K562 (cell line): ENCODE results near the gene HMOX2. TPM values are rescaled to one million over a fixed set of nuclear protein-coding genes. Genes with fewer than 3 reads are reported as not detected.

Experiments
- ATAC-seq: fragments of 200-7000 bp; cut with Tn5 transposase; 3 replicates; pipeline ENCODE4 v1.9.1; 2020; ENCODE audit warnings: moderate library complexity
- BruUV-seq: library from RNA; stranded (reverse); fragments of 400-500 nt; replicated peaks from 2 replicates; lab custom pipeline; 2021; lab: Mats Ljungman, UMichigan
- CTCF ChIA-PET: fragments of 300-600 bp; formaldehyde crosslinking; extraction: SDS; loops from one replicate; lab custom pipeline; 2021; ENCODE audit warnings: low intra/inter-chr PET ratio; lab: Yijun Ruan, JAX
- POLR2A ChIA-PET: fragments of 300-600, 350-650 bp; sonication (Branson Sonifier 250); formaldehyde crosslinking; extraction: SDS; loops from one replicate; lab custom pipeline; 2021; ENCODE audit warnings: antibody characterized with exemption, inconsistent platforms; lab: Yijun Ruan, JAX
- DNase-seq, 4 experiments: peaks; one replicate each; pipeline versions ENCODE4 v3.0.0 to v3.0.0-alpha.2; 2011 to 2018; ENCODE audit warnings: low spot score in 3 of 4, mixed read lengths in 3 of 4; ENCODE audit errors: extremely low read depth in 1 of 4
- FAIRE-seq: peaks from 2 replicates; lab custom pipeline; 2011; peaks lifted over from hg19 to GRCh38; lab: Jason Lieb, UNC
- H2AFZ ChIP-seq: 2 replicates; pipeline ENCODE4 v1.6.0; 2011; ENCODE audit warnings: low read depth, low read length, control low read depth, inconsistent platforms
- H3K27ac ChIP-seq: fragments of 200-600 bp; 3 replicates; pipeline ENCODE4 v1.8.0; 2011; ENCODE audit warnings: low read depth, mild to moderate bottlenecking, control low read depth, inconsistent platforms, low read length, moderate library complexity, mixed read lengths; ENCODE audit errors: extremely low read depth
- H3K27me3 ChIP-seq, 2 experiments: fragments of 300-600 bp in 1 of 2; 2 replicates in 1 of 2; 3 replicates in 1 of 2; pipeline versions ENCODE4 v1.6.0 to v1.8.0; 2011; ENCODE audit warnings: inconsistent platforms in 2 of 2, low read length in 2 of 2, mild to moderate bottlenecking in 1 of 2, mixed read lengths in 1 of 2, moderate library complexity in 1 of 2; ENCODE audit not compliant: control insufficient read depth in 2 of 2, insufficient read depth in 2 of 2
- H3K36me3 ChIP-seq: fragments of 300-600 bp; 3 replicates; pipeline ENCODE4 v1.8.0; 2011; ENCODE audit warnings: mild to moderate bottlenecking, low read length, inconsistent platforms; ENCODE audit not compliant: control insufficient read depth, insufficient read depth
- H3K4me1 ChIP-seq, 2 experiments: fragments of 200-600 bp in 1 of 2; replicated peaks in 1 of 2; 2 replicates in 1 of 2; 3 replicates in 1 of 2; pipeline versions ENCODE4 v1.5.1 to v1.8.0; 2011; ENCODE audit warnings: inconsistent platforms in 2 of 2, low read length in 2 of 2, mild to moderate bottlenecking in 1 of 2, mixed read lengths in 1 of 2, moderate library complexity in 1 of 2; ENCODE audit not compliant: control insufficient read depth in 2 of 2, insufficient read depth in 2 of 2
- H3K4me2 ChIP-seq: 2 replicates; pipeline ENCODE4 v1.6.1; 2011; ENCODE audit warnings: low read length, control low read depth, inconsistent platforms, mixed read lengths; ENCODE audit not compliant: insufficient read depth
- H3K4me3 ChIP-seq: fragments of 200-600 bp; sonication (generic), shearing (Covaris generic); 2 replicates; pipeline ENCODE4 v1.5.1; 2016; ENCODE audit warnings: control low read depth, inconsistent platforms
- H3K79me2 ChIP-seq: fragments of 200-600 bp; 3 replicates; pipeline ENCODE4 v1.8.0; 2011; ENCODE audit warnings: low read length, inconsistent platforms; ENCODE audit not compliant: control insufficient read depth, insufficient read depth
- H3K9ac ChIP-seq, 2 experiments: 2 replicates each; pipeline versions ENCODE4 v1.6.0 to v1.6.1; 2011; ENCODE audit warnings: low read depth in 2 of 2, low read length in 2 of 2, control low read depth in 1 of 2, inconsistent platforms in 1 of 2, mild to moderate bottlenecking in 1 of 2, mixed read lengths in 1 of 2; ENCODE audit not compliant: insufficient read depth in 1 of 2
- H3K9me1 ChIP-seq: one replicate; pipeline ENCODE4 v1.6.0; 2011; ENCODE audit warnings: inconsistent platforms, mild to moderate bottlenecking, low read length, moderate library complexity; ENCODE audit not compliant: control insufficient read depth, insufficient read depth
- H3K9me3 ChIP-seq: replicated peaks from 2 replicates; pipeline ENCODE4 v1.5.1; 2011; ENCODE audit warnings: low read depth, low read length, inconsistent platforms; ENCODE audit not compliant: control insufficient read depth, insufficient read depth
- H4K20me1 ChIP-seq: replicated peaks from 2 replicates; pipeline ENCODE4 v1.6.1; 2011; ENCODE audit warnings: low read length, inconsistent platforms, mixed read lengths; ENCODE audit not compliant: control insufficient read depth, insufficient read depth
- NCOA4 ChIP-seq: fragments of 450-650 bp; IDR thresholded peaks from 2 replicates; pipeline ENCODE4 v1.6.1; 2018; ENCODE audit warnings: mild to moderate bottlenecking; ENCODE audit not compliant: partially characterized antibody
- NELFE ChIP-seq: IDR thresholded peaks from 2 replicates; pipeline ENCODE4 v1.6.1; 2011; ENCODE audit warnings: mild to moderate bottlenecking; ENCODE audit not compliant: insufficient read depth, insufficient read length
- NFIC ChIP-seq: fragments of 450-650 bp; IDR thresholded peaks from 2 replicates; pipeline ENCODE4 v1.6.1; 2017; ENCODE audit warnings: mild to moderate bottlenecking, inconsistent platforms
- RFX1 ChIP-seq: fragments of 450-650 bp; IDR thresholded peaks from 2 replicates; pipeline ENCODE4 v1.6.1; 2016; ENCODE audit warnings: mild to moderate bottlenecking, moderate library complexity
- WGBS: fragments of 100-300 bp; shearing (Covaris generic); methylation state at CpG from one replicate; pipeline ENCODE4 v1.1.6; 2016; ENCODE audit warnings: low coverage, mixed read lengths; ENCODE audit not compliant: insufficient coverage; ENCODE audit errors: missing lambda C conversion rate; 5-methylcytosine and 5-hydroxymethylcytosine counted together
- in situ Hi-C: fragments of 300-500 bp; cut with MboI; formaldehyde crosslinking; loops from 4 replicates; pipeline ENCODE4 v1.15.0; 2018; ENCODE audit warnings: inconsistent platforms, mixed read lengths
- intact Hi-C: fragments of 100-400 bp; cut with micrococcal nuclease; formaldehyde crosslinking; loops from 2 replicates; pipeline ENCODE4 v1.14.2; 2022
- polyA plus RNA-seq, 8 experiments: library from polyadenylated mRNA; depleted of rRNA in 4 of 8; stranded (reverse) in 5 of 8; unstranded in 3 of 8; fragments of >200 nt; fragmentation: Nextera tagmentation in 2 of 8; fragmentation: Illumina TruSeq in 1 of 8; extraction: Ambion mirVana in 2 of 8; extraction: Trizol in 1 of 8; gene quantifications; 2 replicates each; pipeline versions ENCODE4 v1.2.1 to v1.2.3, GENCODE V29; 2011 to 2014; ENCODE audit warnings: inconsistent platforms in 1 of 8, missing spikeins in 1 of 8
- total RNA-seq, 7 experiments: library from RNA; depleted of rRNA in 6 of 7; stranded (reverse); fragments of >200 nt in 6 of 7; fragmentation: Illumina TruSeq in 2 of 7; extraction: Trizol in 2 of 7; gene quantifications; 2 replicates each; pipeline versions ENCODE4 v1.2.1 to v1.2.3, GENCODE V29; 2011 to 2021; ENCODE audit warnings: low replicate concordance in 1 of 7

HMOX2 gene
- total and polyA plus RNA-seq, 9 of the 15 experiments (the other 6 are each of a cell fraction or from before 2014, with no cell fraction given), result 26.8 to 87.4 (median 57.4) TPM

GRCh38 chr16:4556112-4556511 is 79.9 kb downstream of the HMOX2 start, which contains the start of gene C16orf96:
Gene C16orf96, plus strand, starts transcription at chr16:4556340. Its CDS starts 150 bp downstream, at chr16:4556490.
- DNase-seq, result no peak
- in situ Hi-C loops (no loop called here), intact Hi-C loops (no loop called here)
- ChIA-PET POLR2A (interaction anchor here (0.6 kb wide), 2 partner anchors 775 to 1377 kb away, joined by 3 to 5 read pairs; no protein-coding TSS in a partner anchor), CTCF (no interaction called here)
- peak within 1 kb of the TSS in 1 of 2 experiments; percentile 35; a peak in 1 of 4 replicates for H3K9ac ChIP-seq
- H2AFZ ChIP-seq, result no peak within 1 kb of the TSS
- no peak for ATAC-seq
- TF ChIP-seq NELFE (no peak), RFX1 (peak; percentile 39; the same call in 1 of the 2 replicates)
- no peaks in the 10 kb centered on the region; the same call in 1 of the 2 replicates for H3K9me3 ChIP-seq
- peaks cover 2% of the 10 kb centered on the region for H3K9me1 ChIP-seq
- no peak within 1 kb of the TSS for H3K4me2 ChIP-seq
- no peaks in the 10 kb centered on the region for H4K20me1 ChIP-seq
- H3K79me2 ChIP-seq, result no peaks in the 10 kb centered on the region
- no peak within 1 kb of the TSS for H3K4me3 ChIP-seq
- peaks cover 0 to 10% of the 10 kb centered on the region in 2 experiments; a peak in 3 of 5 replicates for H3K4me1 ChIP-seq
- no peak for FAIRE-seq
- no TSS peak for BruUV-seq
- H3K27me3 ChIP-seq, result peaks cover 29 to 50% of the 10 kb centered on the region in 2 experiments
- no peak within 1 kb of the TSS for H3K27ac ChIP-seq
- WGBS, result 11% methylated on average over 4 of the region's 4 CpGs
- H3K36me3 ChIP-seq, result no peaks in the 10 kb centered on the region

- Histone ChIP-seq H3K27me3 (peaks cover 31 to 51% of the 10 kb centered on the region in 2 experiments), H3K4me2 (no peak overlapping the region), H3K27ac (no peak overlapping the region), H4K20me1 (no peaks in the 10 kb centered on the region), H3K9me3 (no peaks in the 10 kb centered on the region; the same call in 1 of the 2 replicates), H3K4me1 (peaks cover 0 to 10% of the 10 kb centered on the region in 2 experiments; a peak in 3 of 5 replicates), H2AFZ (no peak overlapping the region), H3K79me2 (no peaks in the 10 kb centered on the region), H3K9me1 (peaks cover 2% of the 10 kb centered on the region), H3K36me3 (no peaks in the 10 kb centered on the region), H3K9ac (peak overlapping the region in 1 of 2 experiments; percentile 35; a peak in 1 of 4 replicates), H3K4me3 (no peak overlapping the region)
- DNase-seq (peak in 1 of 4 experiments; percentile 3), ATAC-seq (no peak), FAIRE-seq (no peak)
- WGBS, result 2% methylated on average over 14 of the region's 14 CpGs
- no TSS peak for BruUV-seq
- POLR2A ChIA-PET, result interaction anchor here (0.6 kb wide), 1 partner anchor 775 kb away, joined by 5 read pairs; no protein-coding TSS in a partner anchor
- no peak for TF ChIP-seq NCOA4
- TF ChIP-seq NFIC, result 0 out of 2 replicates have a peak, but pooled peaks have one; percentile 8
- in situ Hi-C loops, result no loop called here
- CTCF ChIA-PET, result interaction anchor here (0.5 kb wide), 1 partner anchor 53 kb away, joined by 3 read pairs; no protein-coding TSS in a partner anchor
- intact Hi-C loops, result no loop called here
These were observed 80.4 kb downstream of the HMOX2 start for GRCh38 chr16:4556580-4556979.
